HepG2 (cell line): ENCODE results near the gene TFAP2E. TPM values are rescaled to one million over a fixed set of nuclear protein-coding genes. Genes with fewer than 3 reads are reported as not detected.
A peak's percentile ranks its signal among the peaks of the same experiment; 100 is the strongest.

Experiments used
- FOXA3 ChIP-seq: IDR thresholded peaks from 2 replicates; pipeline ENCODE4 v1.6.1; 2016; ENCODE audit warnings: missing genetic modification reagents, missing compliant biosample characterization
- GABPA ChIP-seq, 2 experiments: IDR thresholded peaks; 2 replicates each; pipeline ENCODE4 v1.6.1; 2011 to 2016; ENCODE audit warnings: low read depth in 2 of 2, low read length in 1 of 2, missing biosample characterization in 1 of 2, missing genetic modification characterization in 1 of 2
- GTF3A ChIP-seq: sonication (generic); formaldehyde crosslinking; conservative IDR thresholded peaks from 2 replicates; pipeline ENCODE4 v1.4.0; 2020; ENCODE audit warnings: mild to moderate bottlenecking, missing genetic modification reagents
- HDAC2 ChIP-seq: sonication (generic); formaldehyde crosslinking; IDR thresholded peaks from 2 replicates; pipeline ENCODE4 v1.4.0; 2020; ENCODE audit warnings: missing genetic modification reagents
- KAT2B ChIP-seq: fragments of 150-350 bp; IDR thresholded peaks from 2 replicates; pipeline ENCODE4 v1.6.1; 2014; ENCODE audit warnings: low read depth, low read length, borderline replicate concordance
- LCORL ChIP-seq, 2 experiments: fragments of 450-650 bp in 1 of 2; sonication (generic) in 1 of 2; formaldehyde crosslinking in 1 of 2; IDR thresholded peaks; 2 replicates each; pipeline versions ENCODE4 v1.5.0 to v1.6.1; 2017 to 2020; ENCODE audit warnings: antibody characterized with exemption in 1 of 2, missing genetic modification reagents in 1 of 2
- MED1 ChIP-seq: sonication (generic); formaldehyde crosslinking; IDR thresholded peaks from 2 replicates; pipeline ENCODE4 v1.4.0; 2020; ENCODE audit warnings: missing genetic modification reagents
- TBX2 ChIP-seq: sonication (generic); formaldehyde crosslinking; IDR thresholded peaks from 2 replicates; pipeline ENCODE4 v1.5.0; 2020; ENCODE audit warnings: missing genetic modification reagents, mild to moderate bottlenecking, borderline replicate concordance
- TCF7 ChIP-seq: sonication (generic); IDR thresholded peaks from 2 replicates; pipeline ENCODE4 v1.6.1; 2016; ENCODE audit warnings: antibody characterized with exemption, low read depth
- polyA plus RNA-seq, 8 experiments: library from polyadenylated mRNA; depleted of rRNA in 3 of 8; stranded (reverse) in 7 of 8; unstranded in 1 of 8; fragments of >200 nt; fragmentation: Illumina TruSeq in 4 of 8; extraction: Trizol in 4 of 8; gene quantifications; 2 replicates each; pipeline versions ENCODE4 v1.2.1 to v1.2.3, GENCODE V29; 2011 to 2016; ENCODE audit warnings: low read depth in 4 of 8, missing spikeins in 1 of 8, mixed read lengths in 1 of 8; ENCODE audit not compliant: insufficient read depth in 1 of 8
- total RNA-seq, 5 experiments: library from RNA; depleted of rRNA; stranded (reverse); fragments of >200 nt; fragmentation: Illumina TruSeq; extraction: Trizol; gene quantifications; 2 replicates each; pipeline ENCODE4 v1.2.3, GENCODE V29; 2016; ENCODE audit warnings: low read depth in 1 of 5
- TF ChIP-seq, protein P1 (sequence below): sonication (generic); formaldehyde crosslinking; IDR thresholded peaks from 2 replicates; pipeline ENCODE4 v1.5.1; 2020; ENCODE audit warnings: mild to moderate bottlenecking, missing genetic modification reagents, borderline replicate concordance
- TF ChIP-seq, protein P2 (sequence below): fragments of 450-650 bp; IDR thresholded peaks from 2 replicates; pipeline ENCODE4 v1.6.1; 2016
- TF ChIP-seq, protein P3 (sequence below): sonication (generic); formaldehyde crosslinking; IDR thresholded peaks from 2 replicates; pipeline ENCODE4 v1.4.0; 2020; ENCODE audit warnings: mild to moderate bottlenecking, missing genetic modification reagents, borderline replicate concordance

Gene TFAP2E
- total and polyA plus RNA-seq, 2 of the 13 experiments (the other 11 are each of a cell fraction or from before 2014, with no cell fraction given) = 0.31 to 0.41 TPM

DNA sequence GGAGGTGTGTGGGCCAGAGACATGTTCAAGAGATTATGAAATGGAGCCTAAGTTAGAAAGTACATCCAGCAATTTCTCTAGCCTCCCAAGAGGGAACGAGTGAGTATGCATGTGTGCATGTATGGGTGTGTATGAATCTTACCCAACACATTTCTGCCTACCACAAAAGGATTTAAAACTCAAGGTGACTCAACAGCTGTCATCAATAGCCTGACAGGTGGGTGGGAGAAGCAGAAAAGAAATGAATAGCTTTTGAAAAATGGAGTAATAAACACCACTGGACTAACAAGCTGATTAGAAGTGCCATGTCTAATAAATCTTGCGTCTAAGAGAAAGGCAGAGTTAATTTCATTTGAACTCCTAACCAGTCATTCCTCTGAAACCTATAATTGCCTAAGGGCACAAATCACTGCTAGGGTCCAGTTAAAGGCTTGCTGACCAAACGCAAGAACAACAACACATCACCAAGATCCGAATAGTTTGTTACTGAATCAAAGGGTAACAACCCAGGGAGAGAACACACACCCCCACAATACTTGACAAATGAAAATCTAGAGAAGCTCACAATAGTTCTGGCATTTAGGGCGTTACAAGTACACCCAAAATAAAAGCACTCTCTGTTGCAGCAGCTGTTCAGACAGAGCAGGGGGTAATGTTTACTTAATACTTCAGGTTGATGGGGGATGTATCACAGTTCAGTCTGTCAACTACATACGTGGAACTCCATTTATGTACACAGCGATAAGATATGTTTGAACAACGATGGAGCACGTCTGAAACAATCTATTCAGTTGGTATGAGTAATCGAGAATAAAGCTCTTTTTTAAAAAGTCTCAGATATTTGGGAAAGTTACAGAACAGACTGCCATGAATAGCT is 17.3 kb upstream of the TFAP2E start (continued):
- TF ChIP-seq, protein P1, sequence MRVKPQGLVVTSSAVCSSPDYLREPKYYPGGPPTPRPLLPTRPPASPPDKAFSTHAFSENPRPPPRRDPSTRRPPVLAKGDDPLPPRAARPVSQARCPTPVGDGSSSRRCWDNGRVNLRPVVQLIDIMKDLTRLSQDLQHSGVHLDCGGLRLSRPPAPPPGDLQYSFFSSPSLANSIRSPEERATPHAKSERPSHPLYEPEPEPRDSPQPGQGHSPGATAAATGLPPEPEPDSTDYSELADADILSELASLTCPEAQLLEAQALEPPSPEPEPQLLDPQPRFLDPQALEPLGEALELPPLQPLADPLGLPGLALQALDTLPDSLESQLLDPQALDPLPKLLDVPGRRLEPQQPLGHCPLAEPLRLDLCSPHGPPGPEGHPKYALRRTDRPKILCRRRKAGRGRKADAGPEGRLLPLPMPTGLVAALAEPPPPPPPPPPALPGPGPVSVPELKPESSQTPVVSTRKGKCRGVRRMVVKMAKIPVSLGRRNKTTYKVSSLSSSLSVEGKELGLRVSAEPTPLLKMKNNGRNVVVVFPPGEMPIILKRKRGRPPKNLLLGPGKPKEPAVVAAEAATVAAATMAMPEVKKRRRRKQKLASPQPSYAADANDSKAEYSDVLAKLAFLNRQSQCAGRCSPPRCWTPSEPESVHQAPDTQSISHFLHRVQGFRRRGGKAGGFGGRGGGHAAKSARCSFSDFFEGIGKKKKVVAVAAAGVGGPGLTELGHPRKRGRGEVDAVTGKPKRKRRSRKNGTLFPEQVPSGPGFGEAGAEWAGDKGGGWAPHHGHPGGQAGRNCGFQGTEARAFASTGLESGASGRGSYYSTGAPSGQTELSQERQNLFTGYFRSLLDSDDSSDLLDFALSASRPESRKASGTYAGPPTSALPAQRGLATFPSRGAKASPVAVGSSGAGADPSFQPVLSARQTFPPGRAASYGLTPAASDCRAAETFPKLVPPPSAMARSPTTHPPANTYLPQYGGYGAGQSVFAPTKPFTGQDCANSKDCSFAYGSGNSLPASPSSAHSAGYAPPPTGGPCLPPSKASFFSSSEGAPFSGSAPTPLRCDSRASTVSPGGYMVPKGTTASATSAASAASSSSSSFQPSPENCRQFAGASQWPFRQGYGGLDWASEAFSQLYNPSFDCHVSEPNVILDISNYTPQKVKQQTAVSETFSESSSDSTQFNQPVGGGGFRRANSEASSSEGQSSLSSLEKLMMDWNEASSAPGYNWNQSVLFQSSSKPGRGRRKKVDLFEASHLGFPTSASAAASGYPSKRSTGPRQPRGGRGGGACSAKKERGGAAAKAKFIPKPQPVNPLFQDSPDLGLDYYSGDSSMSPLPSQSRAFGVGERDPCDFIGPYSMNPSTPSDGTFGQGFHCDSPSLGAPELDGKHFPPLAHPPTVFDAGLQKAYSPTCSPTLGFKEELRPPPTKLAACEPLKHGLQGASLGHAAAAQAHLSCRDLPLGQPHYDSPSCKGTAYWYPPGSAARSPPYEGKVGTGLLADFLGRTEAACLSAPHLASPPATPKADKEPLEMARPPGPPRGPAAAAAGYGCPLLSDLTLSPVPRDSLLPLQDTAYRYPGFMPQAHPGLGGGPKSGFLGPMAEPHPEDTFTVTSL (CRISPR knock-in tag) = peak; percentile 82; the same call in 1 of the 2 replicates
- TF ChIP-seq, protein P2, sequence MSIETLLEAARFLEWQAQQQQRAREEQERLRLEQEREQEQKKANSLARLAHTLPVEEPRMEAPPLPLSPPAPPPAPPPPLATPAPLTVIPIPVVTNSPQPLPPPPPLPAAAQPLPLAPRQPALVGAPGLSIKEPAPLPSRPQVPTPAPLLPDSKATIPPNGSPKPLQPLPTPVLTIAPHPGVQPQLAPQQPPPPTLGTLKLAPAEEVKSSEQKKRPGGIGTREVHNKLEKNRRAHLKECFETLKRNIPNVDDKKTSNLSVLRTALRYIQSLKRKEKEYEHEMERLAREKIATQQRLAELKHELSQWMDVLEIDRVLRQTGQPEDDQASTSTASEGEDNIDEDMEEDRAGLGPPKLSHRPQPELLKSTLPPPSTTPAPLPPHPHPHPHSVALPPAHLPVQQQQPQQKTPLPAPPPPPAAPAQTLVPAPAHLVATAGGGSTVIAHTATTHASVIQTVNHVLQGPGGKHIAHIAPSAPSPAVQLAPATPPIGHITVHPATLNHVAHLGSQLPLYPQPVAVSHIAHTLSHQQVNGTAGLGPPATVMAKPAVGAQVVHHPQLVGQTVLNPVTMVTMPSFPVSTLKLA = no peak
- TF ChIP-seq TBX2 (CRISPR knock-in tag) (peak; percentile 63), GABPA (IDR thresholded peaks at IDR 0.05; ENCODE audit: low read depth, low read length) (no peak), GABPA (CRISPR knock-in tag; IDR thresholded peaks at IDR 0.05; ENCODE audit: low read depth) (0 out of 2 replicates have a peak, but pooled peaks have one; percentile 40), FOXA3 (CRISPR knock-in tag) (peak; percentile 94), MED1 (peak; percentile 52; the same call in 1 of the 2 replicates), HDAC2 (CRISPR knock-in tag) (peak; percentile 82), KAT2B (no peak), TCF7 (peak; percentile 60; the same call in 1 of the 2 replicates), LCORL (IDR thresholded peaks at IDR 0.05) (no peak), LCORL (CRISPR knock-in tag; IDR thresholded peaks at IDR 0.05) (no peak), GTF3A (CRISPR knock-in tag) (no peak)
- TF ChIP-seq, protein P3, sequence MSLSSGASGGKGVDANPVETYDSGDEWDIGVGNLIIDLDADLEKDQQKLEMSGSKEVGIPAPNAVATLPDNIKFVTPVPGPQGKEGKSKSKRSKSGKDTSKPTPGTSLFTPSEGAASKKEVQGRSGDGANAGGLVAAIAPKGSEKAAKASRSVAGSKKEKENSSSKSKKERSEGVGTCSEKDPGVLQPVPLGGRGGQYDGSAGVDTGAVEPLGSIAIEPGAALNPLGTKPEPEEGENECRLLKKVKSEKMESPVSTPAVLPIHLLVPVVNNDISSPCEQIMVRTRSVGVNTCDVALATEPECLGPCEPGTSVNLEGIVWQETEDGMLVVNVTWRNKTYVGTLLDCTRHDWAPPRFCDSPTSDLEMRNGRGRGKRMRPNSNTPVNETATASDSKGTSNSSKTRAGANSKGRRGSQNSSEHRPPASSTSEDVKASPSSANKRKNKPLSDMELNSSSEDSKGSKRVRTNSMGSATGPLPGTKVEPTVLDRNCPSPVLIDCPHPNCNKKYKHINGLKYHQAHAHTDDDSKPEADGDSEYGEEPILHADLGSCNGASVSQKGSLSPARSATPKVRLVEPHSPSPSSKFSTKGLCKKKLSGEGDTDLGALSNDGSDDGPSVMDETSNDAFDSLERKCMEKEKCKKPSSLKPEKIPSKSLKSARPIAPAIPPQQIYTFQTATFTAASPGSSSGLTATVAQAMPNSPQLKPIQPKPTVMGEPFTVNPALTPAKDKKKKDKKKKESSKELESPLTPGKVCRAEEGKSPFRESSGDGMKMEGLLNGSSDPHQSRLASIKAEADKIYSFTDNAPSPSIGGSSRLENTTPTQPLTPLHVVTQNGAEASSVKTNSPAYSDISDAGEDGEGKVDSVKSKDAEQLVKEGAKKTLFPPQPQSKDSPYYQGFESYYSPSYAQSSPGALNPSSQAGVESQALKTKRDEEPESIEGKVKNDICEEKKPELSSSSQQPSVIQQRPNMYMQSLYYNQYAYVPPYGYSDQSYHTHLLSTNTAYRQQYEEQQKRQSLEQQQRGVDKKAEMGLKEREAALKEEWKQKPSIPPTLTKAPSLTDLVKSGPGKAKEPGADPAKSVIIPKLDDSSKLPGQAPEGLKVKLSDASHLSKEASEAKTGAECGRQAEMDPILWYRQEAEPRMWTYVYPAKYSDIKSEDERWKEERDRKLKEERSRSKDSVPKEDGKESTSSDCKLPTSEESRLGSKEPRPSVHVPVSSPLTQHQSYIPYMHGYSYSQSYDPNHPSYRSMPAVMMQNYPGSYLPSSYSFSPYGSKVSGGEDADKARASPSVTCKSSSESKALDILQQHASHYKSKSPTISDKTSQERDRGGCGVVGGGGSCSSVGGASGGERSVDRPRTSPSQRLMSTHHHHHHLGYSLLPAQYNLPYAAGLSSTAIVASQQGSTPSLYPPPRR (CRISPR knock-in tag) = peak; percentile 94
